HepG2 (cell line): ENCODE results near the gene PLK3. TPM values are rescaled to one million over a fixed set of nuclear protein-coding genes. Genes with fewer than 3 reads are reported as not detected.

Experiments
- AGO1 ChIP-seq: fragments of 200-400 bp; formaldehyde crosslinking; IDR thresholded peaks from 2 replicates; pipeline ENCODE4 v1.6.1; 2017; ENCODE audit warnings: mild to moderate bottlenecking, low read depth, low read length, moderate library complexity; ENCODE audit not compliant: poor library complexity, severe bottlenecking
- ERF ChIP-seq: IDR thresholded peaks from 2 replicates; pipeline ENCODE4 v1.6.1; 2018; ENCODE audit warnings: missing biosample characterization, missing genetic modification reagents
- GMEB1 ChIP-seq: sonication (generic); formaldehyde crosslinking; IDR thresholded peaks from 2 replicates; pipeline ENCODE4 v1.5.1; 2020; ENCODE audit warnings: missing genetic modification reagents, mild to moderate bottlenecking, borderline replicate concordance
- KAT8 ChIP-seq: IDR thresholded peaks from 2 replicates; pipeline ENCODE4 v1.6.1; 2016; ENCODE audit warnings: missing genetic modification reagents, missing compliant biosample characterization
- SNAPC4 ChIP-seq: sonication (generic); formaldehyde crosslinking; IDR thresholded peaks from 2 replicates; pipeline ENCODE4 v1.4.0; 2020; ENCODE audit warnings: mild to moderate bottlenecking, missing genetic modification reagents
- TBX3 ChIP-seq: fragments of 450-650 bp; IDR thresholded peaks from 2 replicates; pipeline ENCODE4 v1.6.1; 2017; ENCODE audit warnings: antibody characterized with exemption, mild to moderate bottlenecking, inconsistent platforms, borderline replicate concordance
- YY1 ChIP-seq: IDR thresholded peaks from 2 replicates; pipeline ENCODE4 v1.6.1; 2011; ENCODE audit warnings: low read length, low read depth, moderate library complexity, mild to moderate bottlenecking; ENCODE audit not compliant: insufficient read depth, insufficient replicate concordance
- ZFP36 ChIP-seq: fragments of 150-350 bp; IDR thresholded peaks from 2 replicates; pipeline ENCODE4 v1.6.1; 2018; ENCODE audit warnings: borderline replicate concordance, low read length, low read depth; ENCODE audit not compliant: partially characterized antibody
- polyA plus RNA-seq, 8 experiments: library from polyadenylated mRNA; depleted of rRNA in 3 of 8; stranded (reverse) in 7 of 8; unstranded in 1 of 8; fragments of >200 nt; fragmentation: Illumina TruSeq in 4 of 8; extraction: Trizol in 4 of 8; gene quantifications; 2 replicates each; pipeline versions ENCODE4 v1.2.1 to v1.2.3, GENCODE V29; 2011 to 2016; ENCODE audit warnings: low read depth in 4 of 8, missing spikeins in 1 of 8, mixed read lengths in 1 of 8; ENCODE audit not compliant: insufficient read depth in 1 of 8
- total RNA-seq, 5 experiments: library from RNA; depleted of rRNA; stranded (reverse); fragments of >200 nt; fragmentation: Illumina TruSeq; extraction: Trizol; gene quantifications; 2 replicates each; pipeline ENCODE4 v1.2.3, GENCODE V29; 2016; ENCODE audit warnings: low read depth in 1 of 5

The PLK3 gene
- total and polyA plus RNA-seq, 2 of the 13 experiments (the other 11 are each of a cell fraction or from before 2014, with no cell fraction given) = 9.8 to 16.9 TPM

GRCh38 chr1:44827197-44828002, 27.2 kb downstream of the PLK3 start (continued):
- TF ChIP-seq SNAPC4 (CRISPR knock-in tag) (peak; percentile 70), AGO1 (peak; percentile 70), GMEB1 (CRISPR knock-in tag) (peak; percentile 41; the same call in 1 of the 2 replicates), ZFP36 (no peak), KAT8 (0 out of 2 replicates have a peak, but pooled peaks have one; percentile 26), YY1 (peak; percentile 52), TBX3 (no peak), ERF (peak; percentile 60; the same call in 1 of the 2 replicates)
